Smooth muscle cell (in vitro differentiated cells): ENCODE results near the gene GCAT. TPM values are rescaled to one million over a fixed set of nuclear protein-coding genes. Genes with fewer than 3 reads are reported as not detected.

ENCODE experiments used
- DNase-seq: peaks from one replicate; lab custom pipeline; 2025; ENCODE audit not compliant: unreplicated experiment; lab: John Stamatoyannopoulos, UW
- H2AFZ ChIP-seq: fragments of 200-600 bp; sonication (generic); 2 replicates; pipeline ENCODE4 v1.6.0; 2016; ENCODE audit warnings: antibody characterized with exemption, low read depth, mild to moderate bottlenecking
- H3F3A ChIP-seq: fragments of 200-600 bp; sonication (generic); 2 replicates; pipeline ENCODE4 v1.6.0; 2017; ENCODE audit warnings: antibody characterized with exemption, low read depth
- H3K27ac ChIP-seq: fragments of 200-600 bp; sonication (generic); 2 replicates; pipeline ENCODE4 v1.5.1; 2016; ENCODE audit warnings: low read depth, mild to moderate bottlenecking
- H3K27me3 ChIP-seq: fragments of 200-600 bp; sonication (generic); 2 replicates; pipeline ENCODE4 v1.6.1; 2016; ENCODE audit warnings: low read depth, mild to moderate bottlenecking
- H3K36me3 ChIP-seq: fragments of 200-600 bp; sonication (generic); 2 replicates; pipeline ENCODE4 v1.5.1; 2016; ENCODE audit warnings: low read depth
- H3K4me1 ChIP-seq: fragments of 200-600 bp; sonication (generic); 2 replicates; pipeline ENCODE4 v1.5.1; 2016; ENCODE audit warnings: low read depth
- H3K4me2 ChIP-seq: fragments of 200-600 bp; sonication (generic); 2 replicates; pipeline ENCODE4 v1.6.0; 2016; ENCODE audit warnings: mild to moderate bottlenecking
- H3K4me3 ChIP-seq: fragments of 200-600 bp; sonication (generic); 2 replicates; pipeline ENCODE4 v1.5.1; 2016; ENCODE audit warnings: mild to moderate bottlenecking
- H3K79me2 ChIP-seq: fragments of 200-600 bp; sonication (generic); 2 replicates; pipeline ENCODE4 v1.6.0; 2016; ENCODE audit warnings: low read depth, mild to moderate bottlenecking
- H3K9ac ChIP-seq: fragments of 200-600 bp; sonication (generic); 2 replicates; pipeline ENCODE4 v1.6.0; 2016; ENCODE audit warnings: low read depth
- H3K9me3 ChIP-seq: fragments of 200-600 bp; sonication (generic); replicated peaks from 2 replicates; pipeline ENCODE4 v1.5.1; 2016; ENCODE audit warnings: low read depth
- H4K20me1 ChIP-seq: fragments of 200-600 bp; sonication (generic); 2 replicates; pipeline ENCODE4 v1.6.0; 2016; ENCODE audit warnings: low read depth
- CTCF ChIP-seq: fragments of 200-600 bp; sonication (generic); IDR thresholded peaks from 2 replicates; pipeline ENCODE4 v1.5.1; 2017; ENCODE audit warnings: borderline replicate concordance, mild to moderate bottlenecking, antibody characterized with exemption; ENCODE audit not compliant: insufficient read depth, poor library complexity, severe bottlenecking
- WGBS: methylation state at CpG from one replicate; pipeline ENCODE4 v1.1.7; 2016; ENCODE audit warnings: low lambda C conversion rate; 5-methylcytosine and 5-hydroxymethylcytosine counted together
- polyA plus RNA-seq: library from polyadenylated mRNA; unstranded; fragments of >200 nt; fragmentation: Nextera tagmentation; extraction: Ambion mirVana; gene quantifications from 2 replicates; pipeline ENCODE4 v1.2.1, GENCODE V29; 2016
- total RNA-seq: library from RNA; depleted of rRNA; stranded (reverse); fragments of >200 nt; gene quantifications from 2 replicates; pipeline ENCODE4 v1.2.3, GENCODE V29; 2014

Gene GCAT
- total and polyA plus RNA-seq, 2 experiments from 2014 or later = 13.5 to 30.6 TPM

- Histone ChIP-seq H3K36me3 (no peaks in the 10 kb centered on the region), H3K79me2 (peaks cover 13% of the 10 kb centered on the region), H3K9me3 (no peaks in the 10 kb centered on the region), H3K9ac (no peak overlapping the region), H3K27me3 (no peaks in the 10 kb centered on the region), H2AFZ (peak overlapping the region; percentile 85), H3K4me2 (peak overlapping the region; percentile 100), H3F3A (peaks cover 9% of the 10 kb centered on the region), H3K27ac (no peak overlapping the region), H3K4me3 (peak overlapping the region; percentile 83), H3K4me1 (peaks cover 28% of the 10 kb centered on the region), H4K20me1 (peaks cover 24% of the 10 kb centered on the region)
- DNase-seq = no peak
- WGBS = 1% methylated on average over 61 of the region's 63 CpGs
- TF ChIP-seq CTCF = no peak
These were observed 5.2 kb upstream of the GCAT start for GRCh38 chr22:37802310-37803194.

GRCh38 chr22:37803195-37803638 is 4.5 kb upstream of the GCAT start:
- no peaks in the 10 kb centered on the region for H3K36me3 ChIP-seq
- no peak overlapping the region for H3K9ac ChIP-seq
- no peak overlapping the region for H3K27ac ChIP-seq
- peaks cover 29% of the 10 kb centered on the region for H3K4me1 ChIP-seq
- peak overlapping the region; percentile 83 for H3K4me3 ChIP-seq
- H3K4me2 ChIP-seq = peak overlapping the region; percentile 100
- peaks cover 28% of the 10 kb centered on the region for H4K20me1 ChIP-seq
- peaks cover 9% of the 10 kb centered on the region for H3F3A ChIP-seq
- 5% methylated on average over 16 of the region's 16 CpGs for WGBS
- H2AFZ ChIP-seq = peak overlapping the region; percentile 85
- peaks cover 13% of the 10 kb centered on the region for H3K79me2 ChIP-seq
- H3K27me3 ChIP-seq = no peaks in the 10 kb centered on the region
- no peak for TF ChIP-seq CTCF
- no peak for DNase-seq
- H3K9me3 ChIP-seq = no peaks in the 10 kb centered on the region

- H4K20me1 ChIP-seq = peaks cover 34% of the 10 kb centered on the region
- no peak for TF ChIP-seq CTCF
- whole genome bisulfite sequencing = 20% methylated on average over 33 of the region's 34 CpGs
- peaks cover 32% of the 10 kb centered on the region for H3K4me1 ChIP-seq
- no peaks in the 10 kb centered on the region for H3K9me3 ChIP-seq
- H3K4me2 ChIP-seq = peak overlapping the region; percentile 100
- H3K27me3 ChIP-seq = no peaks in the 10 kb centered on the region
- peaks cover 13% of the 10 kb centered on the region for H3K79me2 ChIP-seq
- peak overlapping the region; percentile 83 for H3K4me3 ChIP-seq
- no peak overlapping the region for H3K27ac ChIP-seq
- DNase-seq = no peak
- peak overlapping the region; percentile 85 for H2AFZ ChIP-seq
- peaks cover 10% of the 10 kb centered on the region for H3F3A ChIP-seq
- no peaks in the 10 kb centered on the region for H3K36me3 ChIP-seq
- H3K9ac ChIP-seq = peak overlapping the region; percentile 87
These were observed 3.9 kb upstream of the GCAT start for GRCh38 chr22:37803639-37804351.
